GM21825 (cell line): ENCODE data around the gene CIAO1.
"Not testable (repeated sequence)": the region's sequence is repeated elsewhere in the genome, so short reads cannot be mapped to it uniquely, and the experiment has no call there.

ENCODE experiments used
- ATAC-seq: cut with Tn5 transposase; IDR thresholded peaks from one replicate; pipeline ENCODE4 v1.9.1; 2021; ENCODE audit warnings: mild to moderate bottlenecking, moderate library complexity; ENCODE audit not compliant: unreplicated experiment

CIAO1 gene

GRCh38 chr2:96265840-96266679 is at the start of gene CIAO1, which contains the start of gene TMEM127:
Gene CIAO1 (plus strand): TSS chr2:96266225. CDS start chr2:96266351, 126 bp downstream.
Gene TMEM127 (minus strand): TSS chr2:96265997. CDS start chr2:96265381, 616 bp downstream.
- peak; percentile 91 for ATAC-seq

GRCh38 chr2:96218508-96219131 is 47.4 kb upstream of the CIAO1 start:
- ATAC-seq: no peak

GRCh38 chr2:96219959-96220358 is 46.1 kb upstream of the CIAO1 start:
- not testable (repeated sequence) for ATAC-seq

- not testable (repeated sequence) for ATAC-seq
These were observed 44.9 kb upstream of the CIAO1 start for GRCh38 chr2:96221106-96221505.

GRCh38 chr2:96225016-96225533 is 41.0 kb upstream of the CIAO1 start:
- peak; percentile 86 for ATAC-seq

GRCh38 chr2:96231316-96231715 is 34.7 kb upstream of the CIAO1 start:
- ATAC-seq: no peak

GRCh38 chr2:96233436-96233835 is 32.6 kb upstream of the CIAO1 start:
- no peak for ATAC-seq

GRCh38 chr2:96233880-96234316 is 32.1 kb upstream of the CIAO1 start:
- peak; percentile 87 for ATAC-seq

- no peak for ATAC-seq
These were observed 29.1 kb upstream of the CIAO1 start for GRCh38 chr2:96236882-96237281.

- no peak for ATAC-seq
These were observed 27.8 kb upstream of the CIAO1 start for GRCh38 chr2:96238266-96238665.

GRCh38 chr2:96239091-96239490 is 26.9 kb upstream of the CIAO1 start:
- no peak for ATAC-seq

- no peak for ATAC-seq
These were observed 26.2 kb upstream of the CIAO1 start for GRCh38 chr2:96239745-96240264.

GRCh38 chr2:96240341-96241038 is 25.5 kb upstream of the CIAO1 start:
- no peak for ATAC-seq

- ATAC-seq: no peak
These were observed 24.8 kb upstream of the CIAO1 start for GRCh38 chr2:96241227-96241626.

GRCh38 chr2:96241900-96242611 is 24.0 kb upstream of the CIAO1 start:
- ATAC-seq: peak; percentile 75

GRCh38 chr2:96243843-96244242 is 22.2 kb upstream of the CIAO1 start:
- no peak for ATAC-seq

- no peak for ATAC-seq
These were observed 20.2 kb upstream of the CIAO1 start for GRCh38 chr2:96245609-96246390.

GRCh38 chr2:96247009-96247408 is 19.0 kb upstream of the CIAO1 start:
- no peak for ATAC-seq

GRCh38 chr2:96247896-96248295 is 18.1 kb upstream of the CIAO1 start:
- ATAC-seq: no peak

GRCh38 chr2:96248624-96249023 is 17.4 kb upstream of the CIAO1 start:
- ATAC-seq: no peak
